GM18502 (cell line): ENCODE measurements around the gene MINPP1.
"Not testable (repeated sequence)": the region's sequence is repeated elsewhere in the genome, so short reads cannot be mapped to it uniquely, and the experiment has no call there.

Experiments
- ATAC-seq: cut with Tn5 transposase; IDR thresholded peaks from one replicate; pipeline ENCODE4 v1.9.1; 2021; ENCODE audit warnings: mild to moderate bottlenecking; ENCODE audit not compliant: unreplicated experiment, poor library complexity

Gene MINPP1

GRCh38 chr10:87560495-87561129, 55.9 kb downstream of the MINPP1 start:
- ATAC-seq = no peak

GRCh38 chr10:87562750-87563149, 58.1 kb downstream of the MINPP1 start:
- no peak for ATAC-seq

- ATAC-seq = no peak
These were observed 60.3 kb downstream of the MINPP1 start for GRCh38 chr10:87565010-87565409.

- ATAC-seq = no peak
These were observed 71.2 kb downstream of the MINPP1 start for GRCh38 chr10:87575851-87576250.

- no peak for ATAC-seq
These were observed 73.6 kb downstream of the MINPP1 start for GRCh38 chr10:87578160-87578841.

- ATAC-seq = no peak
These were observed 74.2 kb downstream of the MINPP1 start for GRCh38 chr10:87578842-87579401.

- no peak for ATAC-seq
These were observed 74.9 kb downstream of the MINPP1 start for GRCh38 chr10:87579563-87579962.

- no peak for ATAC-seq
These were observed 75.3 kb downstream of the MINPP1 start for GRCh38 chr10:87580016-87580415.

GRCh38 chr10:87585565-87586514, 81.1 kb downstream of the MINPP1 start:
- no peak for ATAC-seq

GRCh38 chr10:87589645-87590051, 85.0 kb downstream of the MINPP1 start:
- no peak for ATAC-seq

GRCh38 chr10:87590705-87591588, 86.3 kb downstream of the MINPP1 start:
- ATAC-seq = no peak

- ATAC-seq = no peak
These were observed 86.8 kb downstream of the MINPP1 start for GRCh38 chr10:87591589-87591886.

GRCh38 chr10:87592920-87593319, 88.2 kb downstream of the MINPP1 start:
- ATAC-seq = not testable (repeated sequence)

GRCh38 chr10:87593702-87594101, 89.0 kb downstream of the MINPP1 start:
- ATAC-seq = no peak

GRCh38 chr10:87594181-87594580, 89.5 kb downstream of the MINPP1 start:
- ATAC-seq = no peak

- no peak for ATAC-seq
These were observed 90.2 kb downstream of the MINPP1 start for GRCh38 chr10:87594864-87595263.

GRCh38 chr10:87596351-87596750, 91.7 kb downstream of the MINPP1 start:
- ATAC-seq = no peak

GRCh38 chr10:87598700-87599099, 94.0 kb downstream of the MINPP1 start:
- ATAC-seq = no peak

GRCh38 chr10:87600581-87600980, 95.9 kb downstream of the MINPP1 start:
- no peak for ATAC-seq
